ENCODE data around the gene NCOA7.

Gene NCOA7

GRCh38 chr6:125790358-125791150 is at the start of gene NCOA7:
NCOA7 (plus strand) TSS chr6:125790960; CDS start chr6:125815355, 24,395 bp downstream.
- FAIRE-seq (no peak), DNase-seq (ENCODE audit: insufficient read length, low spot score) (no peak)

DNA sequence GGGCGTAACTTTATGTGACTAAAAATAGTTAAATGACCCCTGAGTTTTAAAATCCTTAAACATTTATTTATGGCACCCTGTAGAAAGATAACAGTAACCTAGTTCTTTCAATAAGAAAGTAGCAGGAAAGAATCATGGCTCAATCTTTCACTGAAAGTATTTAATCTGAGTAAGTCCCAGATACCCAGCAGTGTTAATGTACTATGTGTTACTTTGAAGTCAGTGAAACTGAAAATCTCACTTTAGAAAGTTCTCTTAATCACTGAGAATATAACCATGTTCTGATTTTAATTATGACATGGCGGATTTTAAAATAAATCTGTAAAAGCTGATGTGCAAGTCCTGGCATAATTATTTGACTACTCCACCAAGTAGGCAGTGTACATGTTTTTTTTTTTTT is 49.4 kb upstream of the NCOA7 start:
- no peak for DNase-seq (ENCODE audit: insufficient read length, low spot score)
- FAIRE-seq: no peak

DNA sequence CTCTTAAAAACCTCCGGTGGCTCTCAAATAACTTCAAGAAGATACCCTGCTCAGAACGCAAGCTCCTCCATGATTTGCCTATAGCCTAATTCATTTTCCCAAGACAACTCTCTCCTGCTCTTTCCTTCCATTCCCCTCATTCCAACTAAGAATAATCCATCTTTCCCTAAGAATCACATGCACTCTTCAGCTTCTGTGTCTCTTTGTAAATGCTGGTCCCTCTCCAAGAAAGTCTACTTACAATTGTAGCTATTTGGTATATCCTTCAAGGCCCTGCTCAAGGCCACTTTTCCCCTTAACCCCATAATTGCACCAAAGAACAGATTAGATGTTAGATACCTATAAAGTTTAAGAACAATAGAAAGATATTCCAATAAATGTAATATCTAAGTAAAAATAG is 48.7 kb upstream of the NCOA7 start:
- FAIRE-seq (no peak), DNase-seq (ENCODE audit: insufficient read length, low spot score) (no peak)

- DNase-seq (ENCODE audit: insufficient read length, low spot score) (no peak), FAIRE-seq (no peak)
These were observed 48.2 kb upstream of the NCOA7 start for GRCh38 chr6:125742464-125743120.

DNA sequence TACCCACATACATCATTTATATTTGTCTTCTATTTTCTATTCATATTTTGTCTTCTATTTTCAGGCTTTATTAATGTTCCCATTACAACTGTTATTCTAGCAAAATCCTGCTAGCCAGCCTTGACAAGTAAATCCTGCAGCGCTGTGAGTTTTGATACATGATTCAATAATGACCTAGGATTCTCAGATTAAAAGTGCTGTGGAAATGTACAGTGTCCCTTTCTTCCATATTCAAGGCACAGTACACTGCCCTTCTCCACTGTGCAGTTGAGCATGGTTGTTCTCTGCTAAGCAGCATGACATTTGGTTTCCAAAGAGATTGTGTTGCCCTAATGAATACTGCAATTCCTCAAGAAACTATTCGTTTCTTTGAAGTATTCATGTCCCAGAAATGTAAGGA is 47.2 kb upstream of the NCOA7 start:
- FAIRE-seq (no peak), DNase-seq (ENCODE audit: insufficient read length, low spot score) (no peak)

DNA sequence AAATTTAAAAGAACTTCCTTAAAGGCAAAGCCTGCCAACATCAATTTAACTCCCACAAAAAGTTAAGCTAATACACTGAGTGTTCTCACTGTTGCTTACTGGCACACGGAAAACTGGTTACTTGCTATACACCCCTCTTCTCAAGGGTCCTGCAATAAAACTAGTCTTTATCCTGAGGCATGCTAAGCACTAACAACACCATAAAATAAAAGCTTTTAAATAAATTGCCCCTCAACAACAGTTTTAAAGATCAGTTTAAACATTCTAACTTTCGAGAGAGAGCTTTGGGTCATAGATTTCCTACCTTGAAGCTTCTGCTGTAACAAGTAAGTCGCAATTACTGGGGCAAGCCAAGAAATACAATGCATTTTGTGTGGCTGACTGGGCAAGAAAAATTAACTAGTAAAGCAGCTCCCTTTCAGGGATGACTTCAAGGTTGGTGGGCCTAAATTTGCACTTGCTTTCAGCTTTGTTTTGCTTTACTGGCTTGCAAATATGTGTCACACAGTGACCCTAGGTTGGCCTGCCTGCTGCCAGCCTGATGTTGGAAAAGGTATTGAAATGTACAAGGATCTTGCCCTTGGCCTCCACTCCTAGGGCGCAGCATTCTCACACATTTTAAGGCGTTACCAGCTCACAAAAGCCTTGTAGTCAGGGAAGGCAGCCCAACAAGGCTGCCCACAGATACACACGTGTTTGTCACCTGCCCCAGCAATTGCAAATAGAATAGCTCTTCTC is 45.3 kb upstream of the NCOA7 start:
- FAIRE-seq (no peak), DNase-seq (ENCODE audit: insufficient read length, low spot score) (no peak)

DNA sequence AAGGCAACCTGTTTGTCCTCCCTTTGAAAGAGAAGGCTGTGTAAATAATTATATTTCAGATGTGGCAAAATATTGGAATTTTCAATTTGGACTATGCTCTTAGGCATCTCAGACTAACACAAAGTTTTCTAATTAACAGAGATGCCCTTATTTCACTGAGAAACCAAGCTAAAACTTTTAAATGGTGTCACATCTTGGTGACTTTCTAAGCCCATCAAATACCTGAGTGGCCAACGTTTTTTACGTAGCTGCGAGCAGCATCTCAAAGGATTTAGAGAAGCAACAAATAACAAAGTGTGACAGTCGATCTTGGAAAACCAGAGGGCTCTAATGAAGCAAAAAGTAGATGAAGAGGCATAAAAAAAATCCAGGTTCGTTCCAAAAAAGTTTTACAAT is 44.7 kb upstream of the NCOA7 start:
- FAIRE-seq (peak; percentile 35), DNase-seq (ENCODE audit: insufficient read length, low spot score) (no peak)

DNA sequence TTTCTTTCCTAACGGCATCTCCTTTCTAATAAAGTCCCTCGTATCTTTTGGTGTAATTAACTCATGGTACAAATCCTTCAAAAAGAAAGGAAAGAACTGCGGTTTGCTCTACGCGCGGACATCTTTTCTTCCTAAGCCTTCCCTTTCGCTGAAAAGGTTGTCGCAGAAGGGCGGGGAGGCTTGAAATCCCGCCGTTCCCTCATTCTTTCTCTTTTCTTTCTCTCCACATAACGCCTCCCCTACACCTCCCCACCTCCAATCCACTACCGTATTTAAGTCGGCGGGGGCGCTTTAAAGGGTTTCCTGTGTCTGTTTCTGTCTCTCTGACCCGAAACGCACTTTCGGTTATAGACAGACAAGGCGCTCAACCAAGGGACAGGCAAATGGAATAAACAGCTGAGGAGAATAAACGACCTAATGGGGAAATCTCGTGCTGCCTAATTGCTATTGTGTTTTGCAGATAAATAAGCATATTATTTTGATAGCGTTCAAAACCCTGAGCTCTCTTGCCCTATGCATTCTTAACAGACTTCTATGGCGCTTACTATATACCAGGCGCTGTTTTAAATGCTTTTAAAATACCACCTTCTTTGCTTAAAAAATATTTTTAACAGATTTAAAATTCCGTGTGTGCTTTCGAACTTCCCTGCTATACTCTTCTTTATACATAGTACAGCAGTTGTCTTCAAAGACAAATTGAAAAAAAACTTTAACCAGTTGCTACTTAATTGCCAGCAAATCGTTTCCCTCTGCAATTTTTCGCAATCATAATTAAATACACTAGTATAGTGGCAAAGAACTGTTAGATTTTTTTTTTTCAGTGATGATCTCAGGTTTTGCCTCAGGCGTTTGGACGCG is 43.8 kb upstream of the NCOA7 start:
- DNase-seq (ENCODE audit: insufficient read length, low spot score) (peak; percentile 42), FAIRE-seq (peak; percentile 95)

DNA sequence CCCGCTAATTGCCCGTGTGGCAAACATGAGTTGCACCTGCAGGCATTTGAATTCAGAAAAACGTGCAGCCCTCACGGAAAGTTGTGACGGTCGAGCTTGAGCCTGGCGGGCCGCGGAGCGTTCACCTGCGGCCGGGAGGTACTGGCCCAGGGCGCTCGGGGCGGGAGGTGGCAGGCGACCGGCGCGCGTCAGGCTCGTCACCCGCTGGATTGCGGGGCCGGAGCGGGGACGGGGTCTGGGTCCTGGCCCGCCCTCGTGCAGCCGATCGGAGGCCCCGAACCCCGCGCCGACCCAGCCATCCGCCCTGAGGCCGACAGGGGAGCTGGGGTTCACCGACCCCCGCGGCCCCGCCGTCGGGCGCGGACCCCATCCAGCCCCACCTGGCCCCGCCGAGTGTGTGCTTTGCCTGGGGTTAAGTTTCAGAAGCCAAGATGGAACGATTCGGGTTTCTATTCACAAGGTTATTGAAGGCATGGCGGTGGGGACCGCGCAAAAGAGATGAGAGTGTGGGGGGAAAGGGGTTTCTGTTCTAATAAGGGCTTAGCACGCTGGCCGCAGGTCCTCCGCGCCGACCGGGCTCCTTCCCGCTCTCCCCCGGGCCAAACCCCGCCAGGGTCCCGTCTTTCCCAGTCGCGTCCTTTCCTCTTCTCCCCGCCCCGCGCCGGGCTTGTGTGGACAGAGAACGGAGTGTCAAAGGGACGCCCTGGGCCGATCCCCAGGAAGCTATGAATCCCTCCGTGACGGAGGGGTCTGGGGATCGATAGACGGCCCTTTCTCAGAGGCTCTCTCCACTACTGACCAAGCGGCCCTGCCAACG is 43.0 kb upstream of the NCOA7 start:
- DNase-seq (ENCODE audit: insufficient read length, low spot score) (no peak), FAIRE-seq (no peak)

DNA sequence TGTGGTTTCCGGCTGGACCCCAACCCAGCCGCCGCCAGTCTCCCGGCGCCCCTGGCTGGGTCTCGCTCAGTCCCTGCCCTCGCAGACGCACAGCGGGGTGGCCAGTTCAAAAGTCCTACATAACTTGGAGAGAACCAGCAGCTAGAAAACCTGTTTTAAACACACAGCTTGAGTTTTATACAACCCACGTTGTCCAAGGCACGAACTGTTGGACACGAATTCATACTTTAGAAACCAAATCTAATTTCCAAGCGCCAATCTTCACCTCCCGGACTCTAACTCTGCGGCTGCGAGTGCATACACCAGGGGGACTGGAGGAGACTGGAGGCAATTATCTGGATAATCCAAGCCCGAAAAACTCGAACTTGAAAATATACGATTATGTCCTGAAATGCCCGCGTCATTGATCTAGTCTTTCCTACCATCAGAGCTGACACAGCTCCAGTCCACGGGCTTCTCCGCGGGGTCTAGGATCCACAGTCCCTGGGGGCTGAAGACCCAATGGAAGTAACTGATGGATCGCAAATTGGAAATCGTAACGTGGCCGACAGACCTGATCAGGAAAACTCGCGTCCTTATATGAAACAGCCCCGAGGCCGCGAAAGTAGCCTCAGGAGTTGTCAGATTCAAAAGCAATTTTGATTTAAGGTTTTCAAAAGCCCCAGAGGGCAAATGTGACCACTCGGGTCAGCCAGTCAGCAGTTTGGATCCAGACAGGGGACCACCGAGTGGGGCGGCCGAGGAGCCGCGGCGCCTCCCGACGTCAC is 42.2 kb upstream of the NCOA7 start:
- DNase-seq (ENCODE audit: insufficient read length, low spot score): no peak
- peak; percentile 67 for FAIRE-seq

DNA sequence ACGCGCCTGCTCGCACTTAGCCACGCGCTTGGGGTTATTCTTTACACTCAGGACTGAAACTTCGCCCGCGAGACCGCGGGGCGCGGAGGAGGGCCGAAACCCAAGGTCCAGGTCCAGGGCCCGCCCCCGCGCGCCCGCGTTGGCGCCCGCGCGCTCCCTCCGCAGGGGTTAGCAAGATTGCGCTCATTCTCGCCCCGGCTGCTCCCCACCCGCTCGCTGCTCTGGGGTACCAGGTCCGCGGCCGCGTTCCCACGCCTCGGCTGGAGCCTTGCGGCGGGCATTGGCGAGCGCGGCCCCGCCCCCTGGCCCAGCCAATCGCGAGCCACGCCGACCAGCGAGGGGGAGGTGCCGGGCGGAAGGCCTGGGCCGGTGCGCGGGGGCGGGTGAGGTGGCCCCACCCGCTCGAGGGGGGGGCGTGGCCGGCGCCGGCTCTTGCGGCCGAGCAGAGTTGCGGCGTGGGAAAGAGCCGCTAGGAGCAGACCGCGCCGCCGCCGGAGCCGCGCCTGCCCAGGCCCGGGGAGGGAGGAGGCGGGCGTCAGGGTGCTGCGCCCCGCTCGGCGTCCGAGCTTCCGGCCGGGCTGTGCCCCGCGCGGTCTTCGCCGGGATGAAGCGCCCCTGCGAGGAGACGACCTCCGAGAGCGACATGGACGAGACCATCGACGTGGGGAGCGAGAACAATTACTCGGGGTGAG is 41.4 kb upstream of the NCOA7 start, which contains the start of gene HEY2:
Gene HEY2 (plus strand): TSS at position 460 of the 692 bp plus-strand sequence. CDS start 145 bp downstream, at position 605.
- DNase-seq (ENCODE audit: insufficient read length, low spot score) (peak; percentile 88), FAIRE-seq (peak; percentile 83)

DNA sequence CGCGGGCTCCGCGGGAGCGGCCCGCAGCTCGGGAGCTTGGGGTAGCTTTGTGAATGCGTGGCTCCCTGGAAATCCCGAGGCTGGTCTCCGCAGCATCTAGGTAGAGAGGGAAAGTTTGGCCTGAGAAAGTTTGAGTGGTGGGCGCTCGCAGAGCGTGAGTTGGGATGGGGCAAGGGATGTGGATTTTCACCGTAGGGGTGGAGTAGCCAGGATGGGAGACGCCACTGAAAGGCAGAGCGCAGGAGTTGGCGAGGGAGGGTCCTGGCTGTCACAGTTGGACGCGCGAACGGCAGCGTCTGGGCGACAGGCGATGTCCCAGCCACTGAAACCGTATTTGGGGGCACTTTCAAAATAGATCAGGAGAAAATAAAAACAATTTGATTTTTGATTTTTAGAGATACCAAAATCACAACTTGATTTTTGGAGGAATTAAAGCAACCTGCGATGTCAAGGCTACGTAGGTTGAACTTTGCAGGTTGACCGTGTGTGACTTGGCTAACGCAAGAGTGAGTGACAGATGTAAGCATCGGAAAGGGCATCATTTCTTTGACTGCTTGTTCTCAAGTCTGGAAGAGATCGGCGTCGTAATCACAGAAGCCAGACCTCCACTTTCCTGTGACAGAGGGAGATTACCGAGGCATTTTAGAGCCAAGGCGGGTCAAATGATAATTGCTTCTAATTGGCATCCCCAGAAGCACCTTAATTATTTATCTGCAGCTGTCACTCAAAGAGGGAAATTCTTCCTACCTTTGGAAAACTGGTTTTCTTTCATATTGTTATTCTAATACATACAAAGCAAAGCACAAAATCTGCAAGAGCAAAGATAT is 40.7 kb upstream of the NCOA7 start:
- FAIRE-seq (peak; percentile 56), DNase-seq (ENCODE audit: insufficient read length, low spot score) (no peak)

- no peak for DNase-seq (ENCODE audit: insufficient read length, low spot score)
- FAIRE-seq: no peak
These were observed 39.9 kb upstream of the NCOA7 start for GRCh38 chr6:125750692-125751333.

DNA sequence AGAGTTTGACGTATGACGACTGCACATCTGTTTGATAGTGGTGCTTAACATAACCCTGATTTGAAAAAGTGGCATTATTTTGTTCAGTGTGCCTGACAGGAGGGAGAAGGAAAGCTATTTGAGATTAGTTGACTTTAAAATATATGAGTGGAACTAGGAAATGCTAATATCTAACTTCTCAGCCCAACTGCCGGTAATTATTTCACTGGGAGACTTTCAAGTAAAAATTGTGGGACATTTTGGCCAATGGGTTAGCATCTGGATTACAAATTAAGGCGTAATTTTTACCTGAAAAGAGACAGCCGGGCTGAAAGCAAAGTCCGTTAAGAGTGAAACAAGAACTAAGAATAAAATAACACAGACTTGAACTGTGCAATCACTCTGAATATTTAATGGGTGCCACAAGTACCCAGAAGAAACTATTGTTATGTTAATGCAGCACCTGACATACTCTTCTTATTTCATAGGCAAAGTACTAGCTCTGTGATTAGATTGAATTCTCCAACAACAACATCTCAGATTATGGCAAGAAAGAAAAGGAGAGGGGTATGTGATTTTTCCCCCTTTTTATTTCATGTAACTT is 39.3 kb upstream of the NCOA7 start:
- DNase-seq (ENCODE audit: insufficient read length, low spot score): no peak
- no peak for FAIRE-seq

DNA sequence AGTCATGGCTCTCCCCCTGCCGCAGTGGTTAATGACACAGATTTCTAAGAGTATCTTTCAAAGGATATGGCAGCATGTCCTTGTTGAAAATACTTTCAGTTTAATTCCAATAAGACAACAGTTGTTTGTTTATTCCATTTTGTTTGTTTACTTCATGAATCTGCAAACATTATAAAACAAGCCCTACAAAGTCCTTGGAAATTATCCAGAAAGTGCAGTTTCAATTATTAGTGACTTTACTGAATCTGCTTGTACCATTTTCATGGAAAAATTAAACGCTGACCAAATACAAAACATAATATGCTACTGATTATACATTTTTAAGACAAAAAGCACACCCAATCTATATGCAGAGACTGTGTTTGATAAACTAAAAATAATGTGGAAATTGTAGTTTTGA is 38.0 kb upstream of the NCOA7 start:
- FAIRE-seq (no peak), DNase-seq (ENCODE audit: insufficient read length, low spot score) (no peak)

- FAIRE-seq (peak; percentile 65), DNase-seq (ENCODE audit: insufficient read length, low spot score) (no peak)
These were observed 37.4 kb upstream of the NCOA7 start for GRCh38 chr6:125753218-125753936.
